KG1 (cell line): ENCODE data around the gene RASGRF1.

Experiments used
- DNase-seq: peaks from one replicate; lab custom pipeline; 2025; lab: John Stamatoyannopoulos, UW

Gene RASGRF1

DNA sequence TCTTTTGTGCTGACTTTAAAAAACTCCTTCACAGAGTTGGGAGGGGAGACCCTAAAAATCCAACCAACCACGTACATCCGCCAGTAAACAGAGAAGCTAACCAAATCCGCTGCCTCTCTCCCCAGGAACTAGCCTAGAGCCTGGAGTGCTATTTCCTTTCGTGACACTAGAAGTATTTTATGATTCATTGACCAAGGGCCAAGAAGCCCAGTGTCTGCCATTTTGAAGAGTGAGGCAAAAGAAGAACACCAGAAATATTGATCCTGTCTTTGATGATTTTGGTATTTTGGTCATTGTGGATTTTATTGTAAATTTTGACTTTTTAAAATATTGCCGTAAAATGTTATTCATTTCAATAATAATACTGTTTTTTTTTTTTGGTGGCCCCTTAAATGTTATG, 135.2 kb downstream of the RASGRF1 start:
- no peak for DNase-seq

DNA sequence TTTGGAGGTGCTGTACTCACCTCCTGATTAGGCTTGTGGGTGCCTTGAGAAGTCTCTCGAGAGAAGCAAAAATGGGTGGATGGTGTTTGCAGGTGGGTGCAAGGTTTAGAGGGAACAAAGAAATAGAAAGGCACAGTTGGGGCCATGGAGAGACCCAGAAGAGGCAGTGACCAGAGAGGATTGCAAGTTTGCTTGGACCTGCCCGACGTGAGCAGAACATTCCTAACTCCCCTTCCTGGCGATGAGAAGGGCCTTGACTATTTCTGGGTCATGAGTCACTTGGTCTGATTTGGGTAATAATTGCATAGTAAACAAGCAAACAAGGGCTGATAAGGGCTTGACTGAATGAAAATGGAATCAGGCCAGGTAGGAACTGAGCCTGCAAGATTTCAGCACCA, 138.7 kb downstream of the RASGRF1 start:
- DNase-seq: no peak

DNA sequence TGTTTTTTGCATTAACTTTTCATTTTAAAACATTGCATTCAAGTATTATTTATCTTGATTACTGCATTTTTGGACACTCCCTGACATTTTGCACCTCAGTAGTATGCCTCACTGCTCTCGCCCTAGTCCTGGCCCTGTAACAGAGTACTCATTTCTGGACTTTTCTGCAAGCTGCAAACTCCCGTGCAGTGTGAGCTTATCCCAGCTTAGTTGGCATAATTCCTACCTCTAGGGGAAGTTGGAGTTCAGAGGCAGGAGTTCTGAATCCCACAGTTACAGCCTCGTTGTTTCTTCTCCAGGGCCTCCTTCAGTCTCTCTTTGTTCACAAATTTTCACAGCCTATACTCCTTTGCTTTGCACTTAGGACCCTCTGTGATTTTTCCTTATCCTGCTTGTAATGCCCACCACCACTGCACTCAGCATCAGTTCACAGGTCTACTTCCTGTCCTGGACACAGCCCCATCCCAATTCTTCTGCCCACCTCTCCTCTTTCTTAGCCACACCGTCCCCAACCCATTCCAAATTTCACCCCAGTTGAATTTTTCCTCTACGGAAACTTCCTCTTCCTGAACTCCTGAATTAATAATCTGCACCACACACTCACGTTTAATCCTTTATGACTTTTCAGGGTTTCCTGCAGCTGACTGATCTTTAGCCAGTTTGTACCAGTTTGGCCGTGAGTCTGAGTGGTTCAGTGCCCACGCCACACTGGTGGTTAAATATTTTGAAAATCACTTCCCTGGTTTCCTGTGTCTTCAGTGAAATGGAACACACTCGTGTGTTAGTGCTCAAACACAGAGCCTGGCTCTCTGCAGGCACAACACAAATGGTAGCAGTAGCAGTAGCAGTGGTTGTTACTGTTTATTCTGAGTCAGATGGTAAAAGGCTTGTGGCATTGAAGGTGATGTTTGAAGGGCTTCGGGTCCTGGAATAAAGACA, 139.4 kb downstream of the RASGRF1 start:
- DNase-seq: no peak

DNA sequence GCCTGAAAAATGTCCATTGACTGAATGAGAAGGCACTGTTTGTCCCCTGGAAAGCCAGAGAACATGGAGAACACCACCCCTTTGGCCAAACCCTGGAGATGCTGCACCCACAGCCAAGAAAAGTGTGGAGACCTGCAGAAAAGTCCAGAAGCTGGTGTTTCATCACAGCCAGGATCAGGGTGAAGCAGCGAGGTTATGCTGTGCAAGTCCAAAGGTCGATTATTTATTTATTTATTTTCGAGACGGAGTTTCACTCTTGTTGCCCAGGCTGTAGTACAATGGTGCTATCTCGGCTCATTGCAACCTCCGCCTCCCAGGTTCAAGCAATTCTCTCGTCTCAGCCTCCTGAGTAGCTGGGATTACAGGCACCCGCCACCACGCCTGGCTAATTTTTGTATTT, 140.2 kb downstream of the RASGRF1 start:
- no peak for DNase-seq

DNA sequence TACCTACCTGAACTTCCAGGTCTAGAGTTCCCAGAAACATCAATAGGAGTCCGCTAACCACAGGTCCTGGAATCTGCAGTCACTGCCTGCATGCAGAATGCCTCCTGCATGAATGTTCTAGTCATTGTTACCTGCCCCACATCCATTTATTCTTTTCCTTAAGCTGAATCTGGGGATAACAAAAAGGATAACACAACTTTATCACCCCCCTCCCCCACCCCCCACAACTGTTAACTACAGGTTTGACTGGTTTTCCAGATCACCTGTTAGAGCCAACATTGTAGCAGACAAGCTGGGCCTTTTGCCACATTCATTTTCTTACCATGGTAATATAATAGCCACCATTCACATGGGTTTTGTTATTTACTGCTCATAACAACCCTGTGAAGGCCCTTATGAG, 141.1 kb downstream of the RASGRF1 start:
- no peak for DNase-seq

DNA sequence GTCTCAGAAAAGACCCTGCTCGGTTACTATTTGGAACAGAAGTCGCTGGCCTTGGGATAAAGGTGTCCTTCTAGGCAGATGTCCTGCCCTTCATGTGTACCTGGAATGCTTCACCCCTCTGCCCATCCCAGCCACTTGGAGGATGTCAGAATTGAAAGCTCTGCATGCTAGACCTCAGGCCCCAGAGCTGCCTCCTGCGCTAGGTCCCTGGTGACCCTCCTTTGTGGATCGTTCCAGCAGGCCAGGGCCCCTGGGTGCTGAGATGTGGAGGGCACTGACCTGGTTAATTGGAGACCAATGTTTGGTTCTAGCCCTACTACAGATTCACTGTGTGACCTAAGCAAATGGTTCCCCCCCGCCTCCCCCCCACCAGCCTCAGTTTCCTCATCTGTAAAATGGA, 143.1 kb downstream of the RASGRF1 start:
- no peak for DNase-seq

DNA sequence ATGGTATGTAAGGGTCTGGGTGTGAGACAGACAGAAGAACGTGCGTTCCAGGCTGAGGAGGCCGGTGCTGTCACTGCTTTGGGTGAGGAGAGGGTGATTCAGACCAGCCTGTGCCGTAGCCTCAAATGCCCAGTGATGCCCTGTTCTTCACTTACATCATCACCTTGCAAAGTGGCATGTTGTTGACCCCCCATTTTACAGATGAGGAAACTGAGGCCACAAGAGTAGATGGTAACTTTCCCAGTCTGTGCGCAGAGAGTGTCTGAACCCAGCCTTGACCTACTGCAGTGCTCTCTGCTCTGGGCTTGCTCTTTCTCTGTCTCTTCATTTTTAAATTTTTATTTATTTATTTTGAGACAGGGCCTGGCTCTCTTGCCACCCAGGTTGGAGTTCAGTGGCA, 144.1 kb downstream of the RASGRF1 start:
- DNase-seq: no peak

DNA sequence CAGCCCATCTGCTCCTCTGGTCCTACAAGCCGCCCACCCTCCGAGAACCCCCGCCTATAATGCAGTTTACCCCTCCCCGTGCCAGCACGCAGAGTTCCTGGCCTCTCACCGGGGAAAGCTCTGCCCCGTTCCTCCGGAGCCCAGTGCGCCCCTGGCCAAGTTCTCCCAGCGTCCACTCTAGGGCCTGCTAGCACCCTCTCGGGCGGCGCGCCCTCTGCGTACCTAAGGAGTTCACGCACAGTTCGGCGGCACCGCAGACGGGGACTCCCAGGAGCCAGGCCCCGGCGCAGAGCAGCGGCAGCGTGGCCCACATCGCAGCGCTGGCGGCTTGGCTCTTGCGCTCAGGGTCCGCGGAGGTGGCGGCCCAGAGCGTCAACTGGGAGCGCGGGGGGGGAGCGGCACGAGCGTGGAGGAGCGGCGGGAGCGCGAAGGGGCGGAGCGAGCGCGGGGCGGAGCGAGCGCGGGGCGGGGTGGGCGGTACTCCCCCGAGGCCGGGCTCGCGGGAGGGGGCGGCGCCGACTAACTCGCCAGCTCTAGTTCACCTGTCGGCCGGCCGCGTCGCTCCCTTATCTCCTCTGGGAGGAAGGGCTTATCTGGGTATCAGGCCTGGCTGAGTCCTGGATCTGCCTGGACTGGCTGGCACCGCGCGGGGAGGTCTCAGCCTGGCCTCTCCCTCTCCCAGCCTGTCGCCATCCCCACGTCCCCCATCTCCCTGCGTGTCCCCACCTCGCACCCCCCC, 145.7 kb downstream of the RASGRF1 start, which contains the start of gene CTSH:
Gene CTSH, minus strand, starts transcription at position 378 of the 739 bp plus-strand sequence. Its CDS starts 65 bp downstream, at position 313.
- DNase-seq: no peak

DNA sequence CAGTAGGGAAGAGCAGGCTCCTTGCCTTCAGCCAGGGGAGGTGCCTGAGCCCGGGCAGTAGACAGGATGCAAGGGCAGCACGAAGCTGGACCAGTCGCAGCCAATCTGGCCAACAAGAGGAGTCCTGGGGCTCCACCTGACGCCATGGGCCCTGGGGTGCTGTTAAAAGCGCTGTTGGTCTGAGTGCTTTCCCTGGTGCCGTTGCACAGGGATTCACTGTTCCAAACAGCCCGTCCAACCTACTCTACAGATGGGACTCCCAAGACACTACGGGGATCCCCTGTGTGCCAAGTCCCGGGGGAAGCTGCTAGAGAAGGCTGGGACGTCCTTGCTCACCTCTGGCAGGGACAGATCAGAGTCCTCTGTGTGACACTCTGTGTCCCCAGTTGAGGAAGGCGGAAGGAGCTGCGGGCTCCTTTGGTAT, 146.4 kb downstream of the RASGRF1 start:
- no peak for DNase-seq

DNA sequence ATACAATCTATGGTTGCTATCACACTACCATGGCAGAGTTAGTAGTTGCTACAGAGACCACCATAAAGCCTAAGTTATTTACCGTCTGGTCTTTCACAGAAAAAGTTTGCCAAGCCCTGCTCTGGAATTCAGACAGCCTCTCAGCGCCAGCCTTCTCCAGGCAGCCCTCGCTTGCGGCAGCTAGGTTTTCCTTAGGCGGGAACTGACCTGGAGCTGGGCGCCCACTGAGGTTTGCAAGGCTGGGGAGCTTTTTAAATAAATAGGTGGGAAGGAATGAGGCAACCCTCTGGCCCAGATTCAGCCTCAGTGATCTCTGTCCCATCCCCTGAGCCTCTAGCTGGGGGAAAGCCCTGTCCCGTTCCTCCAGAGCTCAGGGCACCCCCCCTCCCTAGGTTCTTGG, 146.9 kb downstream of the RASGRF1 start:
- DNase-seq: no peak

DNA sequence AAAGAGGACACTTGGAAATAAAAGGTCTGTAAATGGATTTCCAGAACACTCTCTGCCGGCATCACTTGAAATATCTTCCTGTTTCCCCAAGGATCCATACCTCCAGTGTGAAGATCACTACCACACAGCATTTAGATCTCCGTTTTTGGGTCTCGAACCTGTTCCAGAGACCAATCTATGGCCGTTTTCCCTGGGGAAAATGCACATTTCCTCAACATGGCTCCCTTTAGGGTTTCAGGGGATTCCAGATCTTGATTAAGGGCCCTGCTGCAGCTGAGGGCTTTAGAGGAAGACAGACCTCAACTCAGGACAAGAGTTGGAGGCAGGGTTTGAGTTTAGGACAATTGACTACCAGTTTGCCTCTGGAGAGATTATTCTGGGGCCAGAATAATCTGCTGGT, 147.8 kb downstream of the RASGRF1 start:
- no peak for DNase-seq

DNA sequence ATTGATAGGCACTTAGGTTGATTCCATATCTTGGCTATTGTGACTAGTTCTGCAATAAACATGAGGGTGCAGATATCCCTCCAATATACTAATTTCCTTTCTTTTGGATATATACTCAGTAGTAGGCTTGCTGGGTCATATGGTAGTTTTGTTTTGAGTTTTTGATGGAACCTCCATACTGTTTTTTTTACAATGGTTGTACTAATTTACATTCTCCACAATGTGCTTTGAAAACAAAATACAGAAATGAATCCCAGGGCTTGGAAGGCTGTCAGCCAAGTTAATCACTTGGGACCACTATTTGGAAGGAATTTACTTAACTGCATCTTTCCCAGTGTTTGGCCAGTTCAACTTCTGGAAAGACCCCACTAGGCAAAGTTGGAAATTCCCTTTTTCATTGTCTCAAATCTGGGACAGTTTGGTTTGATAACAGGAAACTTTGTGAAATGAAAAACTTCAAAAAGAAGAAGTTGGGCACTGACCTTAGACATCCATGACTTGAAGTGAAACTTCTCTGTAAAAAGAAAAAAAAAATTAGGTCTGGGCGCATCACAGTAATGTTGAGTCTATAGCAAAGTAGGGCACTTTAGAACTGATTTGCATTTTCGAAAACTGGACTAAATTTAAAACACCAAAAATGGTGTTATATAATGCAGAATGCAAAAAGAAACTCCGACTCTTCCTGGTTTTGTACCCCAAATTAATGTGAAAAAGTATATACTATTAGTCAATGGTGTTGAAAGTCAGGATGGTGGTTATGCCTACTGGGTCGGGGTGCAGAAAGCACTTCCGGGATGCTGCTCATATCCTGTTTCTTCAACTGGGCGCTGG, 151.7 kb downstream of the RASGRF1 start:
- DNase-seq: no peak

DNA sequence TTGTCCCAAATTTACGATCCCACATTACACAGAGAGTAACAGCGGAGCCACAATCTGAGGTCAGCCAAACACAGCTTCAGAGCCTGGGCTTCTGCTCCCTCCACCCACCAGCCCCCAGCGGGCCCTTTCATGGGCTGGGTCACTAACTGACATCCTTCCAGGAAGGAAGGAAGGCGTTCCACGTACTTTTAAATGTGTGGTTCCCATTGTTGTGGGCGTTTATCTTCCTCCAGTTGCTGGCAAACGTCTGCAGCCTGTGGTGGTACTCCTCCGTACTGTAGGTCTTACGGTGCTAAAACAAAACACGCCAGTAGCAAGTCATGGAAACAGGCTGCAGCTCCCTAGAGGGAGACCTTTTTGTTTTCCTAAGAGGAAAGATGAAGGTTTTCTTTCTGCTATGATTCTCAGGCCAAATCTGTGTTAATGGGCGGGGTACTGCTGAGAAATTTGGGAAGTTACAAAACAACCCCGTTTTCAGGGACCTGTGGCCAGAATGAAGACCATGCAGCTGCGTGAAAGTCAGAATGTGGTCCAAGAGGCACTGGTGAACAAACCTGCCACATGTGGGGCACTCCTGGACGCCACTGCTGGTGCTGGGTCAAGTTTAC, 153.3 kb downstream of the RASGRF1 start:
- peak; percentile 37 for DNase-seq

DNA sequence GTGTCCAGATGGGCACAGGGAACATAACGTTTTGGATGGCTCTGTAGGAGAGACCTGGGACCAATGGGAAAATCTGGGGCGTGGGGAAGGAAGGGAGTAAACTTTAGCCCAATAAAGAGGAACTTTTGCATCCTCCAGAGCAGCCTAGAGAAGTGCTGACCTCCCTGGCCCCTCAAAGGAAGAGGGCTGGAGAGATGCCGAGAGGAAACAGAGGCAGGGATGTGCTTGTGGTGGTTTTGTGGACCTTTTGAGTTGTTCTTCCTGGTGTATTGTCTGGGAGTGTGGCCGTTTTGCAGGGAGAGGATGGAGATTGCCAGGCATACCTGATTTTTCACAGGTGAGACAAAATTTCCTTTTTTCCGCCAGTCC, 155.9 kb downstream of the RASGRF1 start:
- DNase-seq: no peak

DNA sequence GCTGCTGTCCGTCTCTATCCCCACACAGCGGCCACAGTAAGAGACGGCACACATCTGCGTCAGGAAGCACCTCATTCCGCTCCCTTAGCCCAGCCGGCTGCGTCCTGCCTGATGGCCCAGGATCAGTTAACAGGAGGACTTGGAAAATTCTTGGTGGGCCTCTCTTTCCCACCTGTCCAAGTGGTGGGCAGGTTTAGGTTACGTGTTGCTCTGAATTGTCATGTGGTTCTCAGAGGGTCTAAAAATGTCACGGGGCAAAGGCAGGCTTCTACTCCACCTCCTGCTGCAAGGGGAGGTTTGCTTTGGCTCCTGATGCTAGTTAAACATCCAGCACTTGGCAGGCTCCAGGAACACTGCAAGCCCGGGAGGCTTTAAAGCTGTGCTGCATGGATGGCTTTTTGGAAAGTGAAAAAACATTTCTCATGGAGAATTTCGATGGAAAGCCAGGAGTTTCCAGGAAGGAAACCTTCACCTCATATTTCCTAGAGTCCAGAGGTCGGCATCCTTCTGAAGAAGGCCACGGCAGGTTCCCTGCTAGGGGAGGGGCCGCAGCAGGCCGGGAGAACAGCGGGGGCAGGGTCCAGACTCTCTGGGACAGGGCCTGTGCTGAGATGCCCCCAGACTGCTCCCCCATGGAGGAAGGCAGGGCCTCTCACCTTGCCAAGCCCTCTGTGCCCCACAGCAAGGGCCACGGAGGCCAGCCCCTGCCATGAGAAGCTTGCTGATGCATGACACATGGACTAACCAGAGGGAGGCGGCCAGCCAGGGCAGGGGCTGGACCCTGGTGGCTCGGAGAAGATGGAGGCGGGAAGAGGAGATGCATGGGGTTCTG, 156.5 kb downstream of the RASGRF1 start:
- DNase-seq: no peak

DNA sequence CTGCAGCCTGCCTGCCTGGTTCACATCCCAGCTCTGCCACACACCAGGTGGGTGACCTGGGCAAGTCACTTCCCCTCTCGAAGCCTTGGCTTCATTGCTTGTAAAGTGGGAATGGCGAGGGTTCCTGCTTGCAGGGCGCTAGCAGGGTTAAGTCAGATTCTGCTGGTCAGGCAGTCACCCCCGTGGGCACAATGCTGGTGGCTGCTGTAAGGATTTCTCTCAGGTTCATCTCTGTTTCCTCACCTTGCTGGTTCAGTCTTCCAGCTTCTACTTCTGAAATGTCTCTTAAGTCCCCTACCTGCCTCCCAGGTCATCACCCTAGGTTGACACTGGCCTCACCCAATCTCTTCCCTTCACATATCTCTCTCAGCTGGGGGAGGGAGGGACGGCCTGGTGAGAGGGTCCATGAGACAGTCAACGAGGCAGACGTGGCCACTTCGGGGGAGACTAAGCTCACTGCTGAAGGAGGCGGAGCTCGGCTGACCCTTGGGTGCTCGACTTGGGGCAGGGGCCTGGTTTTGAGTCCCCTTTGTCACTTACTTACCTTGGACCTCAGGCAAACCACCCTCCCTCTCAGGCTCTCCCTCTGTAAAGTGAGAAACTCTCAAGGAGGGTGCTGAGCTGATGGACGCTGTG, 157.3 kb downstream of the RASGRF1 start:
- no peak for DNase-seq

DNA sequence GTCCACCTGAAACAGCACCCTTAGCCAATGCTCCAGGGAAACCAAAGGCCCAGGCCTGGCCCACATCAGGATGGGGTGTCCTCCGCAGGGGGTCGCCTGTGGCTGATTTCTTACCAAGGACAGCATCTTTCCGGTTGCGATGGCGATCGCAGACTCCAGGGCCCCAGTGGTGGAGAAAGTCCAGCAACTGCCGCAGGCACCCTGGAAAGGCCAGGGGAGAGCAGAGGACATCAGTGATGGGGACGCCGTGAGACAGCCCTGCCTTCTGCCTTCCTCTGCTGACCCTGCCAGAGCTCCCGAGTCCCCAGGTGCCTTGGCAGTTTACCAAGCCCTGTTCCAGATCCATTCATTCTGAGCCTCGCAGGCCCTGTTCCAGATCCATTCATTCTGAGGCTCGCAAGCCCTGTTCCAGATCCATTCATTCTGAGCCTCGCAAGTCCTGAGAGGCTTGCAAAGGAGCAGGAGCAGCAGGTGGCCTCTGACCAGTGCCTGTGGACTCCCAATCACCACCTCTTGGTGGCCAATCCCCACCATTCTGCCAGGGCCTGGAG, 158.2 kb downstream of the RASGRF1 start:
- DNase-seq: no peak

DNA sequence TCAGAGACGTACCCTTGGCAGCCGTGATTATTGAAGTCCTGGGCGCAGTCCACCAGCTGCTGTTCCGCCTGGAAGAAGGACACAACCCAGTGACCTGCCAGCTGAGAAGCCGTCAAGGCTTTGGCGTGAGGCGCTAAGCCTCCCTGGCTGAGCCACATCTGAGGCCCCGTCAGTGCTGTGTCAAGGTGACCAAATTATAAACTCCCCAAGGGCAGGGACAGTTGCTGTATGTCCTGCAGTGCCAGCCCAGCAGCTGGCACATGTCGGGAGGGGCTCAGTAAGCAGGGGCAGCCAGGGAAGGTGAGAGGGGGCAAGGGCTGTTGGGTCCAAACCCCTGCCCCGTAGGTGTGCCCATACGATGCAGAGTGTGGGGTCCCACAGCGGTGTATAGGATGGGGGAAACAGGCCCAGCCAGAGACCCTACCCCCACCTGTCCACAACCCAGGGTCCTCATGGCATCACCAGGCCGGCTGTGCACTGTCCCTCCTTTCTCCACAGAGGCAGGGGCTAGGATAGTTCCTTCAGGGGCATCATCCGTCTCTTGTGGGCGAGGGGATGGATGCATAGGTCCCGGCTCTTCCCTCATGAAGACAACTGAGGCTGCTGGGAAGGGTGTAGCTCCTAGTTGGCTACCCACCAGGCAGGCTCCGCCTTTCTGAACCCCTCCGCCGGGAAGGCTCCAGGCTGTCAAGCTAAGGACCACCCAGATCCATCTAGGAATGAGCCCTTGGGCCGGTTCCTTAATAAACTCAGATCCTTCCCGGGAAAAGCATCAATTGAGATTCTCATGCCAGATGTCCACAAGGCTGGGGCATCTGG, 158.9 kb downstream of the RASGRF1 start:
- DNase-seq: no peak
